ENCODE data around the gene SZT2. TPM values are rescaled to one million over a fixed set of nuclear protein-coding genes. Genes with fewer than 3 reads are reported as not detected.

Gene SZT2
- total and polyA plus RNA-seq, 2 donors (not counting 1 experiment from before 2014, with no cell fraction given), result 7.1 to 26.9 TPM

DNA sequence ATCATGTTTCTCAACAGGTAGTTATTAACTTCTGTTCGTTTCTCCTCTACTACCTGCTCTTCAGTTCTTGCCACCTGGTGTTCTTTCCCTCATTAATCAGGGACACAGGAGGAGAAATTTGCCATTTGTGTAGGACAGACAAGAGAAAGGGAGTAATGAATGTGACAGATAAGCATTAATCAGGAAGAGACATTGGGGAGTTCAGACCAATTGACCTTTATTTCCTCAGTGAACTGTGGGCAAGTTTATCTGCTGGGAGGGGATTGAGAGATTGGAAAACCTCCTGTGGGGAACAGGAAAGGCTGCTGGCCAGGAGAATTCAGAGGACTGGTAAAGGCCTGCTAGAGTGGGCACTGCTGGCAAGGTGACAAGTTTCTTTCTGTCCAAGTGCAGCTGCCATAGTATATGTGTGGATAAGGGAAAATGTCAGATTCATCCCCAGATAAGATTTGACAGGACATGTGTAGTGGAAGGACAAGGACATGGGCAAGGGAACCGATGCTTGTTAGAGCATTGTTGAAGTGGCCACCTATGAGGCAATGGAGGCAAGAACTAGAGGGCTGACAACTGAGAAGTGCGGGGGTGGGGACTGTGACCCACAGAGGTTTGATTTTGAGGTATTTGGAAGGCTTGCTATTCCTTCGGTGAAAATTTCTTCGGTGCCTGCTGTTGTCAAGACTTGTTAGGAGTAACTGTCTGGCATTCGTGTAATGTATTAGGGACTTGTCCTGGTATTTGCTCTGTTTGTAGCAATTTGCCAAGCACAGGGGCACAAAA, 12.6 kb downstream of the SZT2 start:
- no peaks in the 10 kb centered on the region for H3K4me1 ChIP-seq (ENCODE audit: control insufficient read depth, extremely low read depth, insufficient read depth, low read length)
- DNase-seq (ENCODE audit: low read depth in 2 of 2), result no peak
- H3K4me2 ChIP-seq (ENCODE audit: extremely low read depth, insufficient read depth, low read length), result no peak overlapping the region
- no peaks in the 10 kb centered on the region for H3K27me3 ChIP-seq (ENCODE audit: control insufficient read depth, insufficient read depth, low read length)
- H2AFZ ChIP-seq (ENCODE audit: low read length), result no peak overlapping the region
- no peak overlapping the region for H3K4me3 ChIP-seq (replicated peaks in 1 of 4; ENCODE audit: control extremely low read depth in 1 of 4, insufficient read depth in 1 of 4, low read depth in 3 of 4, low read length in 4 of 4)
- TF ChIP-seq CTCF (conservative IDR thresholded peaks at IDR 0.05 in 1 of 2, IDR thresholded peaks at IDR 0.05 in 1 of 2; ENCODE audit: low read depth in 1 of 2, low read length in 2 of 2) (no peak), EZH2 (IDR thresholded peaks at IDR 0.05; ENCODE audit: low read length, missing control alignments) (no peak)
- no peak overlapping the region for H3K27ac ChIP-seq (ENCODE audit: insufficient read depth, low read length)
- H4K20me1 ChIP-seq (ENCODE audit: control insufficient read depth, extremely low read depth, insufficient read depth, low read length), result no peaks in the 10 kb centered on the region
- no peaks in the 10 kb centered on the region for H3K9me3 ChIP-seq (ENCODE audit: control insufficient read depth, insufficient read depth, low read depth, low read length)
- H3K79me2 ChIP-seq (ENCODE audit: control insufficient read depth, insufficient read depth, low read length), result peaks cover 2% of the 10 kb centered on the region
- H3K36me3 ChIP-seq (ENCODE audit: control insufficient read depth, insufficient read depth, low read length), result peaks cover 6% of the 10 kb centered on the region
- no peak overlapping the region for H3K9ac ChIP-seq (ENCODE audit: insufficient read depth, low read length)

DNA sequence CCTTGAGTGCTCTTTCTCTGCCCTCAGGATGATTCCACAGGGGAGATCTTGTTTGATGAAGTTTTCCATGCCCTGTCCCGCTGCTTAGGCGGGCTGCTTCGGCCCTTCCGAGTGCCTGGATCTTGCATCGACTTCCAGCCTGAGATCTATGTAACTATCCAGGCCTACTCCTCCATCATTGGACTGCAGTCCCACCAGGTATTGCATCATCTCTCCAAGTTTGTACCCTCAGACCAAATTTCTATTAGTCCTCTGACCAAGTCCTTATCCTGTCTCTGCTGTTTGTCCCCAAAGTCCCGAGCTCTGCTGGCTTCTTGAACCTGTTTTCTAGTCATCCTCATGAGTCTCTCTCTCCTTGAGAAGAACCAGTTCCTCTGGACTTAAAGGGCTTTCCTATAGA, 14.7 kb downstream of the SZT2 start:
- no peak for TF ChIP-seq EZH2 (IDR thresholded peaks at IDR 0.05; ENCODE audit: low read length, missing control alignments)
- no peak for TF ChIP-seq CTCF (conservative IDR thresholded peaks at IDR 0.05 in 1 of 2, IDR thresholded peaks at IDR 0.05 in 1 of 2; ENCODE audit: low read depth in 1 of 2, low read length in 2 of 2)
- Histone ChIP-seq H3K4me3 (replicated peaks in 1 of 4; ENCODE audit: control extremely low read depth in 1 of 4, insufficient read depth in 1 of 4, low read depth in 3 of 4, low read length in 4 of 4) (no peak overlapping the region), H3K27ac (ENCODE audit: insufficient read depth, low read length) (no peak overlapping the region), H3K36me3 (ENCODE audit: control insufficient read depth, insufficient read depth, low read length) (peaks cover 7% of the 10 kb centered on the region), H3K9ac (ENCODE audit: insufficient read depth, low read length) (no peak overlapping the region), H2AFZ (ENCODE audit: low read length) (no peak overlapping the region), H3K9me3 (ENCODE audit: control insufficient read depth, insufficient read depth, low read depth, low read length) (no peaks in the 10 kb centered on the region), H3K79me2 (ENCODE audit: control insufficient read depth, insufficient read depth, low read length) (peaks cover 2% of the 10 kb centered on the region), H3K4me1 (ENCODE audit: control insufficient read depth, extremely low read depth, insufficient read depth, low read length) (no peaks in the 10 kb centered on the region), H3K4me2 (ENCODE audit: extremely low read depth, insufficient read depth, low read length) (no peak overlapping the region), H4K20me1 (ENCODE audit: control insufficient read depth, extremely low read depth, insufficient read depth, low read length) (no peaks in the 10 kb centered on the region), H3K27me3 (ENCODE audit: control insufficient read depth, insufficient read depth, low read length) (no peaks in the 10 kb centered on the region)
- no peak for DNase-seq (ENCODE audit: low read depth in 2 of 2)

- H3K27ac ChIP-seq (ENCODE audit: insufficient read depth, low read length), result no peak overlapping the region
- H3K36me3 ChIP-seq (ENCODE audit: control insufficient read depth, insufficient read depth, low read length), result peaks cover 7% of the 10 kb centered on the region
- H3K79me2 ChIP-seq (ENCODE audit: control insufficient read depth, insufficient read depth, low read length), result peaks cover 2% of the 10 kb centered on the region
- no peak overlapping the region for H3K4me3 ChIP-seq (replicated peaks in 1 of 4; ENCODE audit: control extremely low read depth in 1 of 4, insufficient read depth in 1 of 4, low read depth in 3 of 4, low read length in 4 of 4)
- no peak overlapping the region for H2AFZ ChIP-seq (ENCODE audit: low read length)
- TF ChIP-seq CTCF (conservative IDR thresholded peaks at IDR 0.05 in 1 of 2, IDR thresholded peaks at IDR 0.05 in 1 of 2; ENCODE audit: low read depth in 1 of 2, low read length in 2 of 2), result no peak
- no peak for TF ChIP-seq EZH2 (IDR thresholded peaks at IDR 0.05; ENCODE audit: low read length, missing control alignments)
- no peaks in the 10 kb centered on the region for H3K4me1 ChIP-seq (ENCODE audit: control insufficient read depth, extremely low read depth, insufficient read depth, low read length)
- H3K9me3 ChIP-seq (ENCODE audit: control insufficient read depth, insufficient read depth, low read depth, low read length), result no peaks in the 10 kb centered on the region
- no peaks in the 10 kb centered on the region for H3K27me3 ChIP-seq (ENCODE audit: control insufficient read depth, insufficient read depth, low read length)
- peak in 1 of 2 donors; percentile 19 for DNase-seq (ENCODE audit: low read depth in 2 of 2)
- no peaks in the 10 kb centered on the region for H4K20me1 ChIP-seq (ENCODE audit: control insufficient read depth, extremely low read depth, insufficient read depth, low read length)
- H3K9ac ChIP-seq (ENCODE audit: insufficient read depth, low read length), result no peak overlapping the region
- H3K4me2 ChIP-seq (ENCODE audit: extremely low read depth, insufficient read depth, low read length), result no peak overlapping the region
These were observed 15.6 kb downstream of the SZT2 start for GRCh38 chr1:43405219-43405875.
